GM12801 (cell line): ENCODE results near the gene ZNF479.

Experiments used
- TF ChIP-seq, protein P1 (sequence below): IDR thresholded peaks from one replicate; pipeline ENCODE4 v1.5.1; 2011; ENCODE audit warnings: control low read depth; ENCODE audit not compliant: insufficient read length; ENCODE audit errors: extremely low read depth

Gene ZNF479

DNA sequence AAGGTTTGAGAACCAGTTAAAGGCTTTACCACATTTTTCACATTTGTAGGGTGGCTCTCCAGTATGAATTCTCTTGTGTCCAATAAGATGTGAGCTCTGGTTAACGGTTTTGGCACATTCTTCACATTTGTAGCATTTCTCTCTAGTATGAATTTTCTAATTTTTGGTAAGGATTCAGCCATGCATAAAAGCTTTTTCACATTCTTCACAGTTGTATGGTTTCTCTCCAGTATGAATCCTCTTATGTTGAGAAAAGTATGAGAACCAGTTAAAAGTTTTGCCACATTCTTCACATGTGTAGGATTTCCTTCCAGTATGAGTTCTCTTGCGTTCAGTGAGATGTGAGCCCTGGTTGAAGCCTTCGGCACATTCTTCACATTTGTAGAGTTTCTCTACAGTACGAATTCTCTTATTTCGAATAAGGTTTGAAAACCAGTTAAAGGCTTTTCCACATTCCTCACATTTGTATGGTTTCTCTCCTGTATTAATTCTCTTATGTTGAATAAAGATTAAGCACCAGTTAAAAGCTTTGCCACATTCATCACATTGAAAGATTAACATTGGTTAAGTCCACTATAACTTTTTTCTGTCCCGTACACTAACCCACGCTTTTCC lies 33.2 kb upstream of the ZNF479 start:
- TF ChIP-seq, protein P1, sequence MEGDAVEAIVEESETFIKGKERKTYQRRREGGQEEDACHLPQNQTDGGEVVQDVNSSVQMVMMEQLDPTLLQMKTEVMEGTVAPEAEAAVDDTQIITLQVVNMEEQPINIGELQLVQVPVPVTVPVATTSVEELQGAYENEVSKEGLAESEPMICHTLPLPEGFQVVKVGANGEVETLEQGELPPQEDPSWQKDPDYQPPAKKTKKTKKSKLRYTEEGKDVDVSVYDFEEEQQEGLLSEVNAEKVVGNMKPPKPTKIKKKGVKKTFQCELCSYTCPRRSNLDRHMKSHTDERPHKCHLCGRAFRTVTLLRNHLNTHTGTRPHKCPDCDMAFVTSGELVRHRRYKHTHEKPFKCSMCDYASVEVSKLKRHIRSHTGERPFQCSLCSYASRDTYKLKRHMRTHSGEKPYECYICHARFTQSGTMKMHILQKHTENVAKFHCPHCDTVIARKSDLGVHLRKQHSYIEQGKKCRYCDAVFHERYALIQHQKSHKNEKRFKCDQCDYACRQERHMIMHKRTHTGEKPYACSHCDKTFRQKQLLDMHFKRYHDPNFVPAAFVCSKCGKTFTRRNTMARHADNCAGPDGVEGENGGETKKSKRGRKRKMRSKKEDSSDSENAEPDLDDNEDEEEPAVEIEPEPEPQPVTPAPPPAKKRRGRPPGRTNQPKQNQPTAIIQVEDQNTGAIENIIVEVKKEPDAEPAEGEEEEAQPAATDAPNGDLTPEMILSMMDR, result no peak
